Raji (cell line): ENCODE results near the gene ASTN2.

Source experiments
- POLR2A ChIP-seq: IDR thresholded peaks from 2 replicates; pipeline ENCODE4 v1.6.1; 2011; ENCODE audit warnings: low read depth, low read length, control low read depth; ENCODE audit not compliant: insufficient read depth

ASTN2 gene

GRCh38 chr9:116671605-116672004 is 743.3 kb downstream of the ASTN2 start:
- TF ChIP-seq POLR2A, result no peak

GRCh38 chr9:116668970-116669695 is 745.7 kb downstream of the ASTN2 start:
- no peak for TF ChIP-seq POLR2A

- no peak for TF ChIP-seq POLR2A
These were observed 751.3 kb downstream of the ASTN2 start for GRCh38 chr9:116663581-116663980.

- TF ChIP-seq POLR2A, result no peak
These were observed 752.1 kb downstream of the ASTN2 start for GRCh38 chr9:116662646-116663310.

- TF ChIP-seq POLR2A, result no peak
These were observed 753.6 kb downstream of the ASTN2 start for GRCh38 chr9:116661037-116661954.

- TF ChIP-seq POLR2A, result no peak
These were observed 756.6 kb downstream of the ASTN2 start for GRCh38 chr9:116658265-116658664.

GRCh38 chr9:116656977-116657376 is 757.9 kb downstream of the ASTN2 start:
- no peak for TF ChIP-seq POLR2A

GRCh38 chr9:116656501-116656971 is 758.3 kb downstream of the ASTN2 start:
- TF ChIP-seq POLR2A, result no peak

GRCh38 chr9:116654059-116654355 is 760.9 kb downstream of the ASTN2 start:
- no peak for TF ChIP-seq POLR2A

GRCh38 chr9:116653348-116654058 is 761.4 kb downstream of the ASTN2 start:
- TF ChIP-seq POLR2A, result no peak

- no peak for TF ChIP-seq POLR2A
These were observed 767.4 kb downstream of the ASTN2 start for GRCh38 chr9:116647515-116647809.

- TF ChIP-seq POLR2A, result no peak
These were observed 768.0 kb downstream of the ASTN2 start for GRCh38 chr9:116646661-116647514.

- TF ChIP-seq POLR2A, result no peak
These were observed 770.7 kb downstream of the ASTN2 start for GRCh38 chr9:116644091-116644688.

- TF ChIP-seq POLR2A, result no peak
These were observed 771.2 kb downstream of the ASTN2 start for GRCh38 chr9:116643691-116644090.

GRCh38 chr9:116641292-116642059 is 773.4 kb downstream of the ASTN2 start:
- no peak for TF ChIP-seq POLR2A
